ENCODE measurements around the gene HMGN1.

The HMGN1 gene

DNA sequence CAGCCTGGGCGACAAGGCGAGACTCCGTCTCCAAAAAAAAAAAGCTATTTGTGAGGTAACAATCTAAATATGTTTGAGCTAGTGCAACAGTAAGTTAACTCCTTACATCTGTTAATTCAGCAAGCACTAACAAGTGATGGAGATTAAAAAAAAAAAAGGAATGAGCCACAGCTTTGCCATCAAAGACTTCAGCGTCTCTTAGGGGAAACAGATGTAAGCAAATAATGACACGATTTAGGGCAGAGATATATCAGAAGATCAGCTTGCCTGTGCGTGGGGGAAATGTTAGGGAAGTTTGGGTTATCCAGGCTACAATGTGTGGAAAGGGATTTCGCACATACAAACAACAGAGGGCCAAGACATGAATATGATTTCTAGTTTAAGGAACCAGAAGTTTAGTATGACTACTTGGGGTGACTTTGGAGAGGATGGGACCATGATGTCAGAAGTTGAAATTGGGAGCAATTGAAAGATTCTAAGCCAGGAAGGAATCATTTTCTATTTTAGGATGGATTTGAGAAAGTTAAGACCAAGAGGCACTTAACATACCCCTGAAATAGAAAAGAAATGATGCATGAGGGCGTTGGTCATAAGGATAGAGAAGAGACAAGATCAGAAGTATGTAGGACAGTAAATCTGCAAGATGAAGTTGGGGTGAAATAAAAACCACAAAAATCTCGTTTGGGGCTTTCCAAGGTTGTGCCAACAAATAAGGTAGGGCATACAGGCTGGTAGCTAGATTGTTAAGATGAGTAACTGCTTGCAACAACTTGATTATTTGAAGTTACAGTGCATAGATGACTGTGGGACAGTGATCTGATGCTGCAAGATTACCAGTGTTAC, 33.1 kb downstream of the HMGN1 start:
- peaks cover 12% of the 10 kb centered on the region for H3K36me3 ChIP-seq (ENCODE audit: insufficient read depth, low read length)
- H3K4me3 ChIP-seq (ENCODE audit: low read length), result no peak overlapping the region
- no peaks in the 10 kb centered on the region for H3K27me3 ChIP-seq (ENCODE audit: insufficient read depth, low read length)
- H3K9ac ChIP-seq (ENCODE audit: low read depth, low read length), result no peak overlapping the region
- peaks cover 13% of the 10 kb centered on the region; the same call in 1 of the 2 replicates for H3K4me1 ChIP-seq (ENCODE audit: insufficient read depth, low read length)
- no peaks in the 10 kb centered on the region for H3K9me3 ChIP-seq (ENCODE audit: insufficient read depth, low read depth, low read length)
- H3K27ac ChIP-seq (ENCODE audit: low read depth, low read length), result no peak overlapping the region
- 91% methylated on average over 9 of the region's 9 CpGs for WGBS

DNA sequence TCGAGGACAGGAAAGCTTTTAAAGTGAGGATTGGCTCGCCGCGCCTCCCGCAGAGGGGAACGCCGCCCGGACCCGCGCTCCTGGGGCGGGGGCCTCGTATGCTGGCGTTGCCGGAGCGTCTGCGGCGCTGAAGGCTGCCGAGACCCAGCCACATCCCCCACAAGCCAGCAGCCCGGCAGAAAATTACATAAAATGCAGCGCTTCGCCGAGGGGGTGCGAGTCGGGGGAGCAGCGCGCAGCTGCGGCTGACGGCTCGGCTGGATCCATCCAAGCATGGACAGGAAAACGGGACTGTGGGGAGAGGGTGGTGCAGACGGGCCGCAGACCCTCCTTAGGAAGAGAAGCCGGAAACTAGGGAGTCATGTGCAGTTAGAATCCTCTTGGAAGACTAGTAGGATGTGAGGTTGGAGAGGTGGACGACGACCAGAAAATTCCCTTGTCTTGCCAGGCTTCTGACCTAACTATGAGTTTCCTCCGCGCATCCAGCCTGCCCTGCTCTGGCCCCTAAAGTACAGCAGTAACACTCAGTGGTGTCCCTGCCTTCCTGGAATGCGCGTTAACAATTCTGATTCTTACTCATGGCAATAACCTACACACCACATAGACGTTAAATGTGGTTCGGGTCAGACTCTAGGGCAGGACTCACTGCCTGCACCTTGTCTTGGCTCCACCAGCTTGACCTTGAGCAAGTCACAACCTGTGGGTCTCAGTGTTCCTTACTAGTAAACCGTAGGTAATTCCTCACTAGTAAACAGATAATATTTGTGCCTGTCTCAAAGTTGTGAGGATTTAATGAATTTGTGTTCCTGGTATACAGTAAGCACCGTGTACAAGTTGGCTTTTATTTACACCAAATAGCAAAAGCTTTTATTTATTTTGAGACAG, 34.5 kb downstream of the HMGN1 start:
- Histone ChIP-seq H3K27ac (ENCODE audit: low read depth, low read length) (peak overlapping the region; percentile 99), H3K9me3 (ENCODE audit: insufficient read depth, low read depth, low read length) (no peaks in the 10 kb centered on the region), H3K36me3 (ENCODE audit: insufficient read depth, low read length) (peaks cover 24% of the 10 kb centered on the region), H3K4me1 (ENCODE audit: insufficient read depth, low read length) (peaks cover 13% of the 10 kb centered on the region; the same call in 1 of the 2 replicates), H3K9ac (ENCODE audit: low read depth, low read length) (peak overlapping the region; percentile 94), H3K4me3 (ENCODE audit: low read length) (peak overlapping the region; percentile 73), H3K27me3 (ENCODE audit: insufficient read depth, low read length) (no peaks in the 10 kb centered on the region)
- 7% methylated on average over 43 of the region's 43 CpGs for WGBS

DNA sequence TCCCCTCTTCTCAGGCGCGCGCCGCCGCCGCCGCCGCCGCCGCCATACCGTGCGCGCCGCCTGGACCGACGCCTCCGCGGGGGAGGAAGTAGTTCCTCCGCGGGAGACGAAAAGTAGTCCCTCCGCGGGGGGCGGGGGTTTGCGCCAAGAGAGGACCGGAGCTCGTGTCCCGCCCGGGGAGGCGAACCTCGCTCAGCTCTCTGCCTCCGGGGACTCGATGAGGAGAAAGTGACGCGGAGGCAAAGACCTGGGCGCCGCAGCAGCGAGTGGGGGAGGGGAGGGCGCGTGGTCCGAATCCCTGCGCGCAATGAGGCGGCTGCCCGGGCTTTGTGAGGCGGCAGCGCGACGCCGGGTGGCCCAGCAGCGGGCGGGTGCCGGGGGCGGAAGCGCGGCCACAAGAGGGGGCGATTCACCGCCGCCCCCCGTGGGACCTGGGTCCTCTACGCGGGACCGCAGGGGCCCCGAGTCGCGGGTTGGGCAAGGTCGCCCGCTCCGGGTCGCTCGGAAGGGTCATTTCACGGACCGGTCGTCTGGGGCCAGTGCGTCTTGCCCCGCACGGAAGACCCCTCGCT, 35.2 kb downstream of the HMGN1 start, which contains the start of gene BRWD1:
TSS of gene BRWD1 (minus strand) at position 62 of the 572 bp plus-strand sequence. CDS start 141 bp downstream, outside the sequence.
- Histone ChIP-seq H3K36me3 (ENCODE audit: insufficient read depth, low read length) (peaks cover 31% of the 10 kb centered on the region), H3K27me3 (ENCODE audit: insufficient read depth, low read length) (no peaks in the 10 kb centered on the region), H3K4me1 (ENCODE audit: insufficient read depth, low read length) (peaks cover 13% of the 10 kb centered on the region; the same call in 1 of the 2 replicates), H3K9me3 (ENCODE audit: insufficient read depth, low read depth, low read length) (no peaks in the 10 kb centered on the region), H3K4me3 (ENCODE audit: low read length) (peak within 1 kb of the TSS; percentile 73), H3K27ac (ENCODE audit: low read depth, low read length) (peak within 1 kb of the TSS; percentile 99), H3K9ac (ENCODE audit: low read depth, low read length) (peak within 1 kb of the TSS; percentile 94)
- under 1% methylated on average over 78 of the region's 78 CpGs for WGBS

DNA sequence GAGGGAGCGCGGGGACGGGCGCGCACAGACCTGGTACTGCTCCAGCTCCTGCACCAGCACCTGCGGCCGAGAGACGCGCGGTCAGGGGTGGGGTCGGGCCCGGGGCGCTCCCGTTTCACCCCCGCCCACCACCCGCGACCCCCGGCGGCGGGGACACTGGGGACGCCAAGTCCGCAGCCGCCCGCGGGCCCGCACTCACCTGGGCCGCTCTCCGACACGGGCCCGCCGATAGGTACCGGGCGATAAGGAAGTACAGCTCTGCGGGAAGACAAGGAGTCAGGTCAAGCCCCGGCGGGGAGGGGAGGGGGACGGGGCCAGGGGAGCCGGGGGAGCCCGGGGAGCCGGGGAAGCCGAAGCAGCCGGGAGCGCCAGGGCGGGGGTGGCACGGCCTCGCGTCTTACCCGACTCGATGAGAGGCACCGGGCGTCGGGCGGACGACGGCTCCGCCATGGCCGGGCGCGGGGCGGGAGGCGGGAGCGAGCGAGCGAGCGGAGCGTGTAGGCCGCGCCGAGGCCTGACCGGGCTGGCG, 35.8 kb downstream of the HMGN1 start:
- peaks cover 13% of the 10 kb centered on the region; the same call in 1 of the 2 replicates for H3K4me1 ChIP-seq (ENCODE audit: insufficient read depth, low read length)
- under 1% methylated on average over 71 of the region's 71 CpGs for WGBS
- no peaks in the 10 kb centered on the region for H3K27me3 ChIP-seq (ENCODE audit: insufficient read depth, low read length)
- H3K9ac ChIP-seq (ENCODE audit: low read depth, low read length), result peak overlapping the region; percentile 94
- peaks cover 36% of the 10 kb centered on the region for H3K36me3 ChIP-seq (ENCODE audit: insufficient read depth, low read length)
- peak overlapping the region; percentile 99 for H3K27ac ChIP-seq (ENCODE audit: low read depth, low read length)
- no peaks in the 10 kb centered on the region for H3K9me3 ChIP-seq (ENCODE audit: insufficient read depth, low read depth, low read length)
- H3K4me3 ChIP-seq (ENCODE audit: low read length), result peak overlapping the region; percentile 73

DNA sequence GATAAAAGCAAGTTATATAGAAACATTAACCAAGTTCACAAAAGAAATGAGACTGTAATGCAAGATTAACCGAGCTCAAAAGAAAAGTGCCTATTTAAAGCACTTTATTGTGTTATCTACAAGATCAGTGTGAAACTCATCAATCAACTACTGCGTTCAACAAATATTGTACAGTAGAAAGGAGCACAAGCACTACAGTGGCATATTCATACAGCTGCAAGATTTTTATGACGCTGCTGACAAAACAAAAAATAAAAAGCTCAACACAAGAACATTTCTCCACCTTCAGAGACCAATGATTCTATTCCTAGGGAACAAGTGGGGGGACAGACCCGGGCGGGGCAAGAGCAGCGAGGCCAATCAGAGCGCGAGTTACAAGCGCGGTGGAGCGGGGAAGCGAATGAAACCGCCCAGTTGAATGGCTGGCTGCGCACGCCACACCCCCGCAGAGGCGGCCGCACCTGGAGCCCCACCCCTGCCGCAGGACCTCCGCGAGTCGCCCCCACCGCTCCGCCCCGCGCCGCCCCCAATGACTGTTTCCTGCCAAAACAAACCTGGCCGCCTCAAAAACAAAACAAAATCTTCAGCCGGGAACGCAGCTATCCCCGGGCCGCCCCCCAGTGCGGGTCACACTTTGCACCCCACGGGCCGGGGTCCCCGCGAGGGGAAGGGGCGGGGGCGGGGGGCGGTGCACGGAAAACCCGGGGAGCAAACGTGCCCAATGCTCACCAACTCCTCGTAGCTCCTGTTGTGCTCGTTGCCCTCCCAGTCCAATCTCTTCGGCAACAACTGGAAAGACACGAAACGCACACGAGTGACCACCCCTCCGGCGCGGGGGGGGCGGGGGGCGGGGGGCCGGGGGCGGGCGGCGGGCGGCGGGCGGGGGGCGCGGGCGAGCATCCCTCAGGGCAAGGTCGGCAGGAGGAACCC, 36.5 kb downstream of the HMGN1 start:
- Histone ChIP-seq H3K4me1 (ENCODE audit: insufficient read depth, low read length) (peaks cover 13% of the 10 kb centered on the region; the same call in 1 of the 2 replicates), H3K27ac (ENCODE audit: low read depth, low read length) (peak overlapping the region; percentile 71; the same call in 1 of the 2 replicates), H3K9me3 (ENCODE audit: insufficient read depth, low read depth, low read length) (no peaks in the 10 kb centered on the region), H3K4me3 (ENCODE audit: low read length) (peak overlapping the region; percentile 73), H3K27me3 (ENCODE audit: insufficient read depth, low read length) (no peaks in the 10 kb centered on the region), H3K36me3 (ENCODE audit: insufficient read depth, low read length) (peaks cover 42% of the 10 kb centered on the region), H3K9ac (ENCODE audit: low read depth, low read length) (peak overlapping the region; percentile 94; the same call in 1 of the 2 replicates)
- WGBS, result 3% methylated on average over 64 of the region's 65 CpGs

DNA sequence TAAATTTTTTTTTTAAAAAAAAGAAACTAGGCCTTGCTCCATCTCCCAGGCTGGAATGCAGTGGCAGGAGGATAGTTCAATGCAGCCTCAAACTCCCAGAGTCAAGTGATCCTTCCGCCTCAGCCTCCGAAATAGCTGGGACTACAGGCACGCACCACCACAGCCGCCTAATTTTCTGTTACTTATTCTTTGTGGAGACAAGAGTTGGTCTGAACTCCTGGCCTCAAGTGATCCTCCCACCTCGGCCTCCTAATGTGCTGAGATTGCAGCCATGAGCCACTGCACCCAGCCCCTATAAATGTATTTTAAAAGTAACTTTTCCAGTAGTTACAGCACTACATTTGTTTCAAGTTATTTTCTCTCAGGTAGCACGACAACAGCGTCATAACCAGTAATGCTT, 37.7 kb downstream of the HMGN1 start:
- no peaks in the 10 kb centered on the region for H3K27me3 ChIP-seq (ENCODE audit: insufficient read depth, low read length)
- peaks cover 13% of the 10 kb centered on the region; the same call in 1 of the 2 replicates for H3K4me1 ChIP-seq (ENCODE audit: insufficient read depth, low read length)
- no peaks in the 10 kb centered on the region for H3K9me3 ChIP-seq (ENCODE audit: insufficient read depth, low read depth, low read length)
- H3K36me3 ChIP-seq (ENCODE audit: insufficient read depth, low read length), result peaks cover 50% of the 10 kb centered on the region
- no peak overlapping the region for H3K9ac ChIP-seq (ENCODE audit: low read depth, low read length)
- H3K4me3 ChIP-seq (ENCODE audit: low read length), result no peak overlapping the region
- H3K27ac ChIP-seq (ENCODE audit: low read depth, low read length), result no peak overlapping the region
- WGBS, result 92% methylated on average over 7 of the region's 7 CpGs

DNA sequence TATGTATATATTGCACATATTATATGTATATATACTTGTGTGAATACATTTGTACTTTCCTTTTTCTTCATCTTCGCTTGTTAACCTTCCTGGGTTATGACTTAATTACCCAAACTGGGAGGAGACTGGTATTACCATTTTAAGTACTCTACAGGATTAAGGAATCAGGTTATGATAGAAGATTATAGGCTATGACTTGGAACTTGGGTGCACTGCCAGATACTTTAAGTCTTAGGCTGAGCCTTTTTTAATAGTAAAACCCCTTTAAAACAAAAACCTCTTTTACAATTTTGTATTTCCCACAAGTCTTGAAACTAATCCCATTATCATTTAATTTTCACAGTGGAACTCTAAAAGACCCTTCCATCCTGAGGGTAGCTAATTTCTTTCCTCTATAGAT, 41.4 kb downstream of the HMGN1 start:
- WGBS, result no CpG with 5 or more reads among the region's 1 CpG
- no peak overlapping the region for H3K27ac ChIP-seq (ENCODE audit: low read depth, low read length)
- H3K9ac ChIP-seq (ENCODE audit: low read depth, low read length), result no peak overlapping the region
- H3K4me3 ChIP-seq (ENCODE audit: low read length), result no peak overlapping the region
- peaks cover 8% of the 10 kb centered on the region; the same call in 1 of the 2 replicates for H3K4me1 ChIP-seq (ENCODE audit: insufficient read depth, low read length)
- no peaks in the 10 kb centered on the region for H3K27me3 ChIP-seq (ENCODE audit: insufficient read depth, low read length)
- H3K36me3 ChIP-seq (ENCODE audit: insufficient read depth, low read length), result peaks cover 77% of the 10 kb centered on the region
- H3K9me3 ChIP-seq (ENCODE audit: insufficient read depth, low read depth, low read length), result no peaks in the 10 kb centered on the region

DNA sequence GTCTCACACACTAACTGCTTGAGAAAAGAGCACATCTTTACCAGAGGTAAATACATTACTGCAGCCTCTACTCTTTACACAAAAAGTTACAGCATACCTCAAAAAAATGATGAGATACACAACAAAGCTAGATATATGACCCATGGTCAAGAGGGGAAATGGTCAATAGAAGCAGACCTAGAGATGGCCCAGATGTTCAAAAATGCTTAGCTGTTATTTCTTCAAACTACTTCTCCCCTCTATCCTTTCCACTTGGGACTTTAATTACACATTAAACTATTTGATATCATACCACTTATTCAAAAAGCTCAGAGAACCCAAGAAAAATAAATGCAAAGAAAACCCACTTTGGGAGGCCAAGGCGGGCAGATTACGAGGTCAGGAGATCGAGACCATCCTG, 48.3 kb downstream of the HMGN1 start:
- no peak overlapping the region for H3K27ac ChIP-seq (ENCODE audit: low read depth, low read length)
- H3K9me3 ChIP-seq (ENCODE audit: insufficient read depth, low read depth, low read length), result no peaks in the 10 kb centered on the region
- H3K36me3 ChIP-seq (ENCODE audit: insufficient read depth, low read length), result peaks cover 92% of the 10 kb centered on the region
- 97% methylated on average over 3 of the region's 3 CpGs for WGBS
- H3K27me3 ChIP-seq (ENCODE audit: insufficient read depth, low read length), result no peaks in the 10 kb centered on the region
- H3K4me3 ChIP-seq (ENCODE audit: low read length), result no peak overlapping the region
- no peak overlapping the region for H3K9ac ChIP-seq (ENCODE audit: low read depth, low read length)
- H3K4me1 ChIP-seq (ENCODE audit: insufficient read depth, low read length), result no peaks in the 10 kb centered on the region

DNA sequence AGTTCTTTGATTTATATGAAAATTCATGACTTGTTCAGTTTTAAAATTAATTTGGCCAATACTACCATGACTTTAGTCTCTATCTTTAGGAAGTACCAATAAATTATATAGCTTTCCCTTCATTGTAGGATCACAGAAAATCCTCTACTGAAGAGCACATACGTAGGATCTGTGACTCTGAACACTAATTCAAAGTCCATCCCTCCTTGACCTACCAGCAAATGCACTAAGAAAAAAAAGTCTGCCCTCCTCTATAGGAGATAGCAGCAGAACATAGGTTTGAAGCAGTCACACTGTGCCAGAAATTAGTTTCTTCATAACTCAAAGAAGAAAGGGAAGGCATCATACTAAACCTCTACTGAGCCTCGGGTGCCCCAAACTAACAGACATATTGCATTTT, 52.0 kb downstream of the HMGN1 start:
- no peaks in the 10 kb centered on the region for H3K27me3 ChIP-seq (ENCODE audit: insufficient read depth, low read length)
- H3K4me1 ChIP-seq (ENCODE audit: insufficient read depth, low read length), result no peaks in the 10 kb centered on the region
- no peak overlapping the region for H3K9ac ChIP-seq (ENCODE audit: low read depth, low read length)
- WGBS, result 95% methylated on average over 2 of the region's 2 CpGs
- no peak overlapping the region for H3K4me3 ChIP-seq (ENCODE audit: low read length)
- peaks cover 96% of the 10 kb centered on the region for H3K36me3 ChIP-seq (ENCODE audit: insufficient read depth, low read length)
- H3K9me3 ChIP-seq (ENCODE audit: insufficient read depth, low read depth, low read length), result no peaks in the 10 kb centered on the region
- no peak overlapping the region for H3K27ac ChIP-seq (ENCODE audit: low read depth, low read length)

Data from HUES64 (cell line).